Measurements from ENCODE around the gene NUCB1. TPM values are rescaled to one million over a fixed set of nuclear protein-coding genes. Genes with fewer than 3 reads are reported as not detected.

NUCB1 gene
- total RNA-seq, 1 experiment from 2014 or later = 153 TPM

DNA sequence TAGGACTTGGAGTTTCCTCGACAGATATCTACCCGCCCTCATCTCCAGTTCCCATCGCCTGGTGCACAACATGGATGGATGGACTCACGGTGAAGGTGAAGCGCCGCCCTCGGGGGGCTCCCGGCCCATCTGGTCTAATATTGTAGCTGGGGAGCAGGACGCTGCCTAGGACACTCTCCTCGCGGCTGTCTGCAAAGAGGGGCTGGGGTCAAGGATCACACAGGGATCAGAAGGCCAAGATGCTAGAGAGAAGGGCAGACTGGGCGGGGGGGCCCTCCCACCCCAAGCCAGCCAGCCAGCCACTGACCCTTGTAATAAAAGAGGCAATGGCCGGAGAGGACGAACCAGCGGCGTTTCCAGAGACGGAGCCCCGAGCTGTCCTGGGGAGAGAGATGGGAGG, 38.8 kb upstream of the NUCB1 start:
- ATAC-seq (no peak), DNase-seq (ENCODE audit: low spot score) (no peak)
- Mint-ChIP-seq H3K27me3 (ENCODE audit: low read depth) (no peaks in the 10 kb centered on the region; the same call in none of the 2 replicates), H3K4me1 (peaks cover 10% of the 10 kb centered on the region), H3K27ac (peak overlapping the region; percentile 34; the same call in 1 of the 2 replicates), H3K4me3 (no peak overlapping the region), H3K9me3 (no peaks in the 10 kb centered on the region), H3K36me3 (peaks cover 3% of the 10 kb centered on the region; the same call in 1 of the 2 replicates)
- POLR2A ChIA-PET = no interaction called here
- CTCF ChIA-PET = interaction anchor here (1.4 kb wide), 1 partner anchor 16 kb away, joined by 3 read pairs; no protein-coding TSS in a partner anchor
- no peak for TF ChIP-seq HMGA2 (CRISPR knock-in tag; IDR thresholded peaks at IDR 0.05)

- Mint-ChIP-seq H3K4me3 (no peak overlapping the region), H3K4me1 (peaks cover 17% of the 10 kb centered on the region), H3K27me3 (ENCODE audit: low read depth) (no peaks in the 10 kb centered on the region; the same call in none of the 2 replicates), H3K27ac (no peak overlapping the region), H3K9me3 (no peaks in the 10 kb centered on the region), H3K36me3 (peaks cover 3% of the 10 kb centered on the region; the same call in 1 of the 2 replicates)
- ATAC-seq (no peak), DNase-seq (ENCODE audit: low spot score) (no peak)
- TF ChIP-seq OVOL2 (CRISPR knock-in tag; IDR thresholded peaks at IDR 0.05; ENCODE audit: borderline replicate concordance) (no peak), HMGA2 (CRISPR knock-in tag; IDR thresholded peaks at IDR 0.05) (no peak), EMX1 (CRISPR knock-in tag; IDR thresholded peaks at IDR 0.05) (no peak), ZNF219 (CRISPR knock-in tag; IDR thresholded peaks at IDR 0.05; ENCODE audit: borderline replicate concordance) (no peak), ZNF396 (CRISPR knock-in tag; IDR thresholded peaks at IDR 0.05; ENCODE audit: borderline replicate concordance) (no peak), ZNF317 (CRISPR knock-in tag; IDR thresholded peaks at IDR 0.05; ENCODE audit: borderline replicate concordance, low read depth) (no peak), PREB (CRISPR knock-in tag; IDR thresholded peaks at IDR 0.05; ENCODE audit: borderline replicate concordance) (no peak), IRF1 (CRISPR knock-in tag; IDR thresholded peaks at IDR 0.05) (no peak), NR1H2 (CRISPR knock-in tag; IDR thresholded peaks at IDR 0.05) (no peak), CBFB (CRISPR knock-in tag; IDR thresholded peaks at IDR 0.05; ENCODE audit: low read depth) (no peak)
- TF ChIP-seq, protein P1, sequence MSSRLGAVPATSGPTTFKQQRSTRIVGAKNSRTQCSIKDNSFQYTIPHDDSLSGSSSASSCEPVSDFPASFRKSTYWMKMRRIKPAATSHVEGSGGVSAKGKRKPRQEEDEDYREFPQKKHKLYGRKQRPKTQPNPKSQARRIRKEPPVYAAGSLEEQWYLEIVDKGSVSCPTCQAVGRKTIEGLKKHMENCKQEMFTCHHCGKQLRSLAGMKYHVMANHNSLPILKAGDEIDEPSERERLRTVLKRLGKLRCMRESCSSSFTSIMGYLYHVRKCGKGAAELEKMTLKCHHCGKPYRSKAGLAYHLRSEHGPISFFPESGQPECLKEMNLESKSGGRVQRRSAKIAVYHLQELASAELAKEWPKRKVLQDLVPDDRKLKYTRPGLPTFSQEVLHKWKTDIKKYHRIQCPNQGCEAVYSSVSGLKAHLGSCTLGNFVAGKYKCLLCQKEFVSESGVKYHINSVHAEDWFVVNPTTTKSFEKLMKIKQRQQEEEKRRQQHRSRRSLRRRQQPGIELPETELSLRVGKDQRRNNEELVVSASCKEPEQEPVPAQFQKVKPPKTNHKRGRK (CRISPR knock-in tag; IDR thresholded peaks at IDR 0.05; ENCODE audit: borderline replicate concordance) = no peak
- TF ChIP-seq, protein P2, sequence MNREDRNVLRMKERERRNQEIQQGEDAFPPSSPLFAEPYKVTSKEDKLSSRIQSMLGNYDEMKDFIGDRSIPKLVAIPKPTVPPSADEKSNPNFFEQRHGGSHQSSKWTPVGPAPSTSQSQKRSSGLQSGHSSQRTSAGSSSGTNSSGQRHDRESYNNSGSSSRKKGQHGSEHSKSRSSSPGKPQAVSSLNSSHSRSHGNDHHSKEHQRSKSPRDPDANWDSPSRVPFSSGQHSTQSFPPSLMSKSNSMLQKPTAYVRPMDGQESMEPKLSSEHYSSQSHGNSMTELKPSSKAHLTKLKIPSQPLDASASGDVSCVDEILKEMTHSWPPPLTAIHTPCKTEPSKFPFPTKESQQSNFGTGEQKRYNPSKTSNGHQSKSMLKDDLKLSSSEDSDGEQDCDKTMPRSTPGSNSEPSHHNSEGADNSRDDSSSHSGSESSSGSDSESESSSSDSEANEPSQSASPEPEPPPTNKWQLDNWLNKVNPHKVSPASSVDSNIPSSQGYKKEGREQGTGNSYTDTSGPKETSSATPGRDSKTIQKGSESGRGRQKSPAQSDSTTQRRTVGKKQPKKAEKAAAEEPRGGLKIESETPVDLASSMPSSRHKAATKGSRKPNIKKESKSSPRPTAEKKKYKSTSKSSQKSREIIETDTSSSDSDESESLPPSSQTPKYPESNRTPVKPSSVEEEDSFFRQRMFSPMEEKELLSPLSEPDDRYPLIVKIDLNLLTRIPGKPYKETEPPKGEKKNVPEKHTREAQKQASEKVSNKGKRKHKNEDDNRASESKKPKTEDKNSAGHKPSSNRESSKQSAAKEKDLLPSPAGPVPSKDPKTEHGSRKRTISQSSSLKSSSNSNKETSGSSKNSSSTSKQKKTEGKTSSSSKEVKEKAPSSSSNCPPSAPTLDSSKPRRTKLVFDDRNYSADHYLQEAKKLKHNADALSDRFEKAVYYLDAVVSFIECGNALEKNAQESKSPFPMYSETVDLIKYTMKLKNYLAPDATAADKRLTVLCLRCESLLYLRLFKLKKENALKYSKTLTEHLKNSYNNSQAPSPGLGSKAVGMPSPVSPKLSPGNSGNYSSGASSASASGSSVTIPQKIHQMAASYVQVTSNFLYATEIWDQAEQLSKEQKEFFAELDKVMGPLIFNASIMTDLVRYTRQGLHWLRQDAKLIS (CRISPR knock-in tag; IDR thresholded peaks at IDR 0.05; ENCODE audit: borderline replicate concordance) = no peak
- ChIA-PET POLR2A (no interaction called here), CTCF (no interaction called here)
These were observed 37.3 kb upstream of the NUCB1 start for GRCh38 chr19:48862827-48863226.

- POLR2A ChIA-PET = no interaction called here
- Mint-ChIP-seq H3K4me3 (no peak overlapping the region), H3K27me3 (ENCODE audit: low read depth) (no peaks in the 10 kb centered on the region; the same call in none of the 2 replicates), H3K4me1 (peaks cover 22% of the 10 kb centered on the region), H3K36me3 (peaks cover 3% of the 10 kb centered on the region; the same call in 1 of the 2 replicates), H3K9me3 (no peaks in the 10 kb centered on the region), H3K27ac (no peak overlapping the region)
- no peak for ATAC-seq
- DNase-seq (ENCODE audit: low spot score) = no peak
- CTCF ChIA-PET = interaction anchor here (1.0 kb wide), 1 partner anchor 104 kb away, joined by 3 read pairs; no protein-coding TSS in a partner anchor
- TF ChIP-seq ETV6 (CRISPR knock-in tag; IDR thresholded peaks at IDR 0.05) (no peak), NFYB (CRISPR knock-in tag; conservative IDR thresholded peaks at IDR 0.05; ENCODE audit: low read depth) (no peak), ZNF219 (CRISPR knock-in tag; IDR thresholded peaks at IDR 0.05; ENCODE audit: borderline replicate concordance) (no peak), ZNF416 (CRISPR knock-in tag; IDR thresholded peaks at IDR 0.05) (no peak), SOX15 (CRISPR knock-in tag; IDR thresholded peaks at IDR 0.05) (no peak), RORB (CRISPR knock-in tag; IDR thresholded peaks at IDR 0.05) (no peak), PREB (CRISPR knock-in tag; IDR thresholded peaks at IDR 0.05; ENCODE audit: borderline replicate concordance) (no peak)
- TF ChIP-seq, protein P3, sequence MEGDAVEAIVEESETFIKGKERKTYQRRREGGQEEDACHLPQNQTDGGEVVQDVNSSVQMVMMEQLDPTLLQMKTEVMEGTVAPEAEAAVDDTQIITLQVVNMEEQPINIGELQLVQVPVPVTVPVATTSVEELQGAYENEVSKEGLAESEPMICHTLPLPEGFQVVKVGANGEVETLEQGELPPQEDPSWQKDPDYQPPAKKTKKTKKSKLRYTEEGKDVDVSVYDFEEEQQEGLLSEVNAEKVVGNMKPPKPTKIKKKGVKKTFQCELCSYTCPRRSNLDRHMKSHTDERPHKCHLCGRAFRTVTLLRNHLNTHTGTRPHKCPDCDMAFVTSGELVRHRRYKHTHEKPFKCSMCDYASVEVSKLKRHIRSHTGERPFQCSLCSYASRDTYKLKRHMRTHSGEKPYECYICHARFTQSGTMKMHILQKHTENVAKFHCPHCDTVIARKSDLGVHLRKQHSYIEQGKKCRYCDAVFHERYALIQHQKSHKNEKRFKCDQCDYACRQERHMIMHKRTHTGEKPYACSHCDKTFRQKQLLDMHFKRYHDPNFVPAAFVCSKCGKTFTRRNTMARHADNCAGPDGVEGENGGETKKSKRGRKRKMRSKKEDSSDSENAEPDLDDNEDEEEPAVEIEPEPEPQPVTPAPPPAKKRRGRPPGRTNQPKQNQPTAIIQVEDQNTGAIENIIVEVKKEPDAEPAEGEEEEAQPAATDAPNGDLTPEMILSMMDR (IDR thresholded peaks at IDR 0.05) = no peak
These were observed 33.4 kb upstream of the NUCB1 start for GRCh38 chr19:48866692-48867091.

Data from WTC11 (cell line).